ENCODE results near the gene PLAC8L1.

Gene PLAC8L1

GRCh38 chr5:146079695-146080373 lies 25.5 kb downstream of the PLAC8L1 start:
- DNase-seq (ENCODE audit: low read depth), result no peak

GRCh38 chr5:146078566-146078965 lies 26.8 kb downstream of the PLAC8L1 start:
- DNase-seq (ENCODE audit: low read depth), result no peak

- no peak for DNase-seq (ENCODE audit: low read depth)
These were observed 28.9 kb downstream of the PLAC8L1 start for GRCh38 chr5:146076455-146076854.

- no peak for DNase-seq (ENCODE audit: low read depth)
These were observed 29.3 kb downstream of the PLAC8L1 start for GRCh38 chr5:146076028-146076427.

- no peak for DNase-seq (ENCODE audit: low read depth)
These were observed 32.0 kb downstream of the PLAC8L1 start for GRCh38 chr5:146073239-146073900.

GRCh38 chr5:146072595-146072994 lies 32.8 kb downstream of the PLAC8L1 start:
- DNase-seq (ENCODE audit: low read depth), result no peak

- no peak for DNase-seq (ENCODE audit: low read depth)
These were observed 34.2 kb downstream of the PLAC8L1 start for GRCh38 chr5:146071171-146071570.

GRCh38 chr5:146070746-146071145 lies 34.6 kb downstream of the PLAC8L1 start:
- no peak for DNase-seq (ENCODE audit: low read depth)

GRCh38 chr5:146069780-146070099 lies 35.6 kb downstream of the PLAC8L1 start:
- no peak for DNase-seq (ENCODE audit: low read depth)

- DNase-seq (ENCODE audit: low read depth), result no peak
These were observed 36.2 kb downstream of the PLAC8L1 start for GRCh38 chr5:146068977-146069779.

GRCh38 chr5:146068206-146068605 lies 37.2 kb downstream of the PLAC8L1 start:
- no peak for DNase-seq (ENCODE audit: low read depth)

- DNase-seq (ENCODE audit: low read depth), result no peak
These were observed 38.4 kb downstream of the PLAC8L1 start for GRCh38 chr5:146066968-146067367.

- no peak for DNase-seq (ENCODE audit: low read depth)
These were observed 45.2 kb downstream of the PLAC8L1 start for GRCh38 chr5:146060221-146060585.

GRCh38 chr5:146059460-146060220 lies 45.7 kb downstream of the PLAC8L1 start:
- no peak for DNase-seq (ENCODE audit: low read depth)

- DNase-seq (ENCODE audit: low read depth), result no peak
These were observed 49.9 kb downstream of the PLAC8L1 start for GRCh38 chr5:146055432-146055831.

GRCh38 chr5:146052780-146053179 lies 52.6 kb downstream of the PLAC8L1 start:
- no peak for DNase-seq (ENCODE audit: low read depth)

GRCh38 chr5:146051678-146052077 lies 53.7 kb downstream of the PLAC8L1 start:
- no peak for DNase-seq (ENCODE audit: low read depth)

GRCh38 chr5:146050086-146050485 lies 55.3 kb downstream of the PLAC8L1 start:
- no peak for DNase-seq (ENCODE audit: low read depth)

GRCh38 chr5:146049704-146050026 lies 55.7 kb downstream of the PLAC8L1 start:
- DNase-seq (ENCODE audit: low read depth), result no peak

GRCh38 chr5:146048994-146049703 lies 56.2 kb downstream of the PLAC8L1 start:
- no peak for DNase-seq (ENCODE audit: low read depth)

GRCh38 chr5:146047396-146047795 lies 58.0 kb downstream of the PLAC8L1 start:
- no peak for DNase-seq (ENCODE audit: low read depth)

- DNase-seq (ENCODE audit: low read depth), result no peak
These were observed 61.7 kb downstream of the PLAC8L1 start for GRCh38 chr5:146043722-146044121.

Data from stimulated activated CD8-positive, alpha-beta memory T cell treated with anti-CD3 and anti-CD28 coated beads, Interleukin-12 subunit alpha, Interleukin-12 subunit beta, amount 100 ng/mL, for 1 hour (primary cell).